Measurements from ENCODE around the gene ADGRA1.
"Not testable (repeated sequence)": the region's sequence is repeated elsewhere in the genome, so short reads cannot be mapped to it uniquely, and the experiment has no call there.

The ADGRA1 gene

GRCh38 chr10:133096616-133097269 is 9.0 kb downstream of the ADGRA1 start:
- no peak for DNase-seq (ENCODE audit: low spot score)

GRCh38 chr10:133097418-133097817 is 9.7 kb downstream of the ADGRA1 start:
- no peak for DNase-seq (ENCODE audit: low spot score)

- DNase-seq (ENCODE audit: low spot score) = no peak
Observed at GRCh38 chr10:133097961-133098360, 10.2 kb downstream of the ADGRA1 start.

- no peak for DNase-seq (ENCODE audit: low spot score)
Observed at GRCh38 chr10:133098426-133099124, 10.9 kb downstream of the ADGRA1 start.

GRCh38 chr10:133099571-133099970 is 11.8 kb downstream of the ADGRA1 start:
- no peak for DNase-seq (ENCODE audit: low spot score)

DNA sequence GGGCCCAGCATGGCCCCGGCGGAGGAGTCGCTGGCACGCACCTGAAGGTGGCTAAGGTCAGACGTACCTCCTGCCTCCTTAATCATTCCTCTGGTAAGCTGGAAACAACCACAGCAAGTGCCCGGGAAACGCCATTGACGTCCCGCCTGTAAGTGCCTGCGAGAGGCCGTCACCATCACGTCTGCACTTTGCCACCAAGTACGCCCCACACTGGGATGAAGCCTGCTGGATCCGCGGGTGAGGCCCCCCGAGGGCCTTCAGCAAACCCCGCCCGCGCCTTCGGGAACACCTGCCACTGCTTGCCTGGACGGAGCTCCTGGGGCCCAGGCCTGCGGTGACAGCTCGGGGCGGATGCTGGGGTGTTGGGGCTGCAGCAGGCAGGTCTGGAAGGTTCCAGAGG is 12.5 kb downstream of the ADGRA1 start:
- DNase-seq (ENCODE audit: low spot score) = no peak

GRCh38 chr10:133100706-133101415 is 13.1 kb downstream of the ADGRA1 start:
- DNase-seq (ENCODE audit: low spot score) = peak; percentile 15

- no peak for DNase-seq (ENCODE audit: low spot score)
Observed at GRCh38 chr10:133101416-133101810, 13.7 kb downstream of the ADGRA1 start.

DNA sequence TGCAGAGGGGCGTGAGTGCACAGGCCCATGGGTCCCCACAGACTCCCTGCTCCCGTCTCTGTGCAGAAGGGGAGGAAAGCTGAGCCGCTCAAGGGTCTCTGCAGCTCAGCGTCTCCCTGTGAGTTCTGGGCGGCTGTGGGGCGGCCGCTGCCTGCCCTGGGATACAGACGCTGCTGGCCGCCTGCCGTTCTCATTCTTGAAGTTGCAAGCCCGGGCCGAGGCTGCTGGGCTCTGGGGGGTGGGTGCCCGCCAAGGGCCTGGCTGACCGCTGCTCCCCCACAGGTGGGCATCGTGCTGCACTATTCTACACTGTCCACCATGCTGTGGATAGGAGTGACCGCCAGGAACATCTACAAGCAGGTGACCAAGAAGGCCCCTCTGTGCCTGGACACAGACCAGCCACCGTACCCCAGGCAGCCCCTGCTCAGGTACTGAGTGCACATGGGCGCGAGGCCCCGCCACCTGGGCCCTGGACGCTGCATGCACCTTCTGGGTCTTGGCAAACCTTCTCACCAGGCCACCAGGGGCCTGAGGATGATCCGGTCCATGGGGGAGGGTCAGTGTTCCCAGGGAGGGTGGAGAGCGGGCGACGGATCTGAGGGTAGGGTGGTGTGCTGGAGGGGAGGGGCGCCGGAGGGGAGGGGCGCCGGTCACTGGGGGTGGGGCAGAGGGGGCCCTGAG is 14.8 kb downstream of the ADGRA1 start:
- no peak for DNase-seq (ENCODE audit: low spot score)

- no peak for DNase-seq (ENCODE audit: low spot score)
Observed at GRCh38 chr10:133103311-133103910, 15.7 kb downstream of the ADGRA1 start.

DNA sequence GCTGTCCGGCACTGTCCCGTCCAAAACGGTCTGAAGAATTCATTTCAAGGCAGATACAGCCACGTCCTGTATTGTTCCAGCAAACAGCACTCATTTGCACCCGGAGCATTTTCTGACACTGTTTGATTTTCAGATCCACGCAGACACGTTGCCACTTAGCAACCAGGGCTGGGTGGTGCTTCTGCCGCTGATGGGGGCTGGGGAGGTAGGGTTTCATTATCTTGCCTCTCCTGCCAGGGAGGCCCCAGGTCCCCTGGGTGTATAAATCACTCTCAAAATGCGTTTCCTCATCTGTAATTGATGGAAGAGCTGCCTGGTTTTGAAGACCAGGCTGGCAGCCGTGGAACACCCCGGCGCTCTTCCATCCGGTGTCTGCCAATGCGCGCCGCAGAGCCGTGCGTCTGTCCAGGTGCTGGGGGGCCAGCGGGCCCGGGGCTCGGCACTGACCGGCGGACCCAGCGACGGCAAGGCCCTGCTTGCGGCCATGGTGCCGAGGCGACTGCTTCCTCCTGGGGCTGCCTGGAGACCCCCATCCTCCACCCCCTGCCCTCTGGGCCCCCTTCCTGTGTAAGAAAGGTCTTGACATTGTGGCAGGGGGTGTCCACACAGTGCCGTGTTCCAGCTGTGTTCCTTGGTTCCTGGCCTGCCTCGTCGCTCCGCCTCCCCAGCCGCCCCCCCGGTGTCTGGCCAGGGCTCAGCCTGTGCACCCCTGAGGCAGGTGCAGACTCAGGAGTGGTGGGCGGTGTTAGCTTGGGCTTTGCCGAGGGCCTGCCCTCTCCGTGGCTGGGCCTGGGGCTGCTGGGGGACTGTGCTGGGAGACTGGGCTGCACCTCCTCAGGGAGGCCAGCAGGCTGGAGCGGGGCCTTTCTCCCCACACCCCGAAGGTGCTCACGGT is 16.6 kb downstream of the ADGRA1 start:
- no peak for DNase-seq (ENCODE audit: low spot score)

- DNase-seq (ENCODE audit: low spot score) = no peak
Observed at GRCh38 chr10:133104963-133105640, 17.4 kb downstream of the ADGRA1 start.

GRCh38 chr10:133105686-133106390 is 18.1 kb downstream of the ADGRA1 start:
- DNase-seq (ENCODE audit: low spot score) = no peak

DNA sequence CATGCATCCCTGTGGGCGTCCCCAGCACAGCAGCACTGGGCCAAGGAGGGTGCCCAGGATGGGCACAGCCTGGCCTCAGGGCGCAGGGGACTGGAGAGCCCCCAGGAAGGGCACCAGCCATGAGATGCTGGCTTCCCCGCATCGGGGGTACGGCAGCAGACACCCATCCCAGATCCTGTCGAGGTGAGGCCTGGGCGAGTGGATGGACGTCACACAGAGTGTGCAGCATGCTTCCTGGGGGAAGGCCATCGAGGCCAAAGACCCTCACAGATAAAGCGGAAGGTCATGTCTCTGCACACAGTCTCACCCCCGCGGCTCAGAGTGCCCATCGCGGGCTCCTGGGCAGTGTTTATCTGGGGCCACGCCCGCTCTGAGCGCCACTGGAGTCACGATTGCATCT is 18.8 kb downstream of the ADGRA1 start:
- DNase-seq (ENCODE audit: low spot score) = no peak

GRCh38 chr10:133107442-133107841 is 19.7 kb downstream of the ADGRA1 start:
- no peak for DNase-seq (ENCODE audit: low spot score)

GRCh38 chr10:133109711-133110110 is 22.0 kb downstream of the ADGRA1 start:
- no peak for DNase-seq (ENCODE audit: low spot score)

- no peak for DNase-seq (ENCODE audit: low spot score)
Observed at GRCh38 chr10:133110133-133110532, 22.4 kb downstream of the ADGRA1 start.

DNA sequence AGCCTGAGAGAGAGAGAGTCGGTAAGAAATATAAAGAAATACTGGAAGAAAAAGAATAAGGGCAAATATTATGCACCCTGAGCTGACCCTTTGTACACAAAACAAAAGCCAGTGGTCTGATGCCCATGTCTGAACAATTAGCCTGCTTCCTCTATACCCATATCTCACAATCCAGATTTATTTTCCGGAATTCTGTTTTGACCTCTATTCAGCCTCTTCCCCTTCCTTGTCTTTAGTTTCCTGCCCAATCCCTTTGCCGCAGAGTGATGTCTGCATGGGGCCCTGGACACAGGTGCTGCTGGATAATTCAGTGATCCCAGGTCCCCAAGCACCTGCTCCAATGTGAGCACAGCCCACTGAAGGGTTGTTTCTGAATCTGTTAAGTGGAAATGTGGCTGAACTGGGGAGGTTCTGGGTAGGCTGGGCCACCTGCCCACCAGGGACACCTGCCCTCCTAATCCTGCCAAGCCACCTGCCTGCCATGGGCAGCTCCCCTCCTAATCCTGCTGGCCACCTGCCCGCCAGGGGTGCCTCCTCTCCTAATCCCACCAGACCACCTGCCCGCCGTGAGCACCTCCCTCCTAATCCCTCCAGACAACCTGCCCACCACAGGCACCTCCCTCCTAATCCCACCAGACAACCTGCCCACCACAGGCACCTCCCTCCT is 23.0 kb downstream of the ADGRA1 start:
- no peak for DNase-seq (ENCODE audit: low spot score)

GRCh38 chr10:133111640-133112039 is 23.9 kb downstream of the ADGRA1 start:
- DNase-seq (ENCODE audit: low spot score) = not testable (repeated sequence)
